GM12875 (cell line): Measurements from ENCODE around the gene ACTRT3.

Experiments used
- H3K4me3 ChIP-seq: one replicate; pipeline ENCODE4 v1.5.1; 2011; ENCODE audit warnings: low read depth, low read length, control low read depth
- CTCF ChIP-seq: IDR thresholded peaks from 2 replicates; pipeline ENCODE4 v1.5.1; 2011; ENCODE audit warnings: low read depth, mild to moderate bottlenecking, control low read depth, inconsistent platforms, low read length, moderate library complexity, borderline replicate concordance; ENCODE audit not compliant: insufficient read depth

The ACTRT3 gene

GRCh38 chr3:169787120-169787519 lies 17.8 kb upstream of the ACTRT3 start:
- TF ChIP-seq CTCF: no peak
- no peak overlapping the region for H3K4me3 ChIP-seq

- H3K4me3 ChIP-seq: no peak overlapping the region
- TF ChIP-seq CTCF: no peak
Measured at GRCh38 chr3:169781209-169781855, 12.0 kb upstream of the ACTRT3 start.

GRCh38 chr3:169780742-169781141 lies 11.4 kb upstream of the ACTRT3 start:
- H3K4me3 ChIP-seq: no peak overlapping the region
- no peak for TF ChIP-seq CTCF

- H3K4me3 ChIP-seq: no peak overlapping the region
- TF ChIP-seq CTCF: no peak
Measured at GRCh38 chr3:169777822-169778221, 8.5 kb upstream of the ACTRT3 start.

GRCh38 chr3:169774186-169774585 lies 4.8 kb upstream of the ACTRT3 start:
- TF ChIP-seq CTCF: no peak
- H3K4me3 ChIP-seq: peak overlapping the region; percentile 92

- peak; percentile 24; the same call in 1 of the 2 replicates for TF ChIP-seq CTCF
Measured at GRCh38 chr3:169772897-169773816, 3.8 kb upstream of the ACTRT3 start, which contains the start of gene MYNN. TSS of gene MYNN (plus strand) at chr3:169773396. CDS start at chr3:169774296, 900 bp downstream.

More at GRCh38 chr3:169772897-169773816, 3.8 kb upstream of the ACTRT3 start, which contains the start of gene MYNN:
- H3K4me3 ChIP-seq: peak within 1 kb of the TSS; percentile 92
